K562 (cell line): ENCODE data around the gene LCLAT1. TPM values are rescaled to one million over a fixed set of nuclear protein-coding genes. Genes with fewer than 3 reads are reported as not detected.

Source experiments
- BDP1 ChIP-seq: IDR thresholded peaks from 3 replicates; pipeline ENCODE4 v1.6.1; 2011; ENCODE audit not compliant: insufficient read length, insufficient read depth
- CHD2 ChIP-seq: IDR thresholded peaks from 2 replicates; pipeline ENCODE4 v1.6.1; 2011; ENCODE audit warnings: low read depth, low read length
- FOS ChIP-seq: IDR thresholded peaks from 3 replicates; pipeline ENCODE4 v1.6.1; 2011; ENCODE audit not compliant: insufficient read length; ENCODE audit errors: extremely low read depth
- HMGN3 ChIP-seq: IDR thresholded peaks from 2 replicates; pipeline ENCODE4 v1.6.1; 2011; ENCODE audit warnings: borderline replicate concordance, low read depth, mild to moderate bottlenecking, mixed read lengths, low read length; ENCODE audit not compliant: insufficient read length; ENCODE audit errors: extremely low read depth
- HNRNPH1 ChIP-seq: fragments of 200-400 bp; formaldehyde crosslinking; optimal IDR thresholded peaks from 2 replicates; pipeline ENCODE3; 2017; ENCODE audit warnings: low read depth, mild to moderate bottlenecking, low read length, moderate library complexity
- IFI16 ChIP-seq: fragments of 250-450 bp; sonication (Bioruptor Pico); IDR thresholded peaks from 2 replicates; pipeline ENCODE4 v2.1.2; 2022; ENCODE audit warnings: mild to moderate bottlenecking, inconsistent platforms
- IRF2 ChIP-seq: sonication (generic); formaldehyde crosslinking; IDR thresholded peaks from 2 replicates; pipeline ENCODE4 v1.8.1; 2022; ENCODE audit warnings: mild to moderate bottlenecking, missing genetic modification reagents
- KLF10 ChIP-seq: fragments of 250-450 bp; sonication (Bioruptor Pico); IDR thresholded peaks from 2 replicates; pipeline ENCODE4 v1.6.1; 2021; ENCODE audit warnings: matching md5 sums
- NFATC3 ChIP-seq: fragments of 450-650 bp; IDR thresholded peaks from 2 replicates; pipeline ENCODE4 v1.6.1; 2017; ENCODE audit warnings: mild to moderate bottlenecking
- SAFB ChIP-seq: fragments of 200-400 bp; formaldehyde crosslinking; IDR thresholded peaks from 2 replicates; pipeline ENCODE4 v1.6.1; 2017; ENCODE audit warnings: low read depth, low read length, borderline replicate concordance
- SMARCA4 ChIP-seq: fragments of 450-650 bp; IDR thresholded peaks from 2 replicates; pipeline ENCODE4 v1.6.1; 2016
- SMARCC2 ChIP-seq: fragments of 450-650 bp; IDR thresholded peaks from 2 replicates; pipeline ENCODE4 v1.6.1; 2017; ENCODE audit warnings: antibody characterized with exemption, moderate library complexity, mild to moderate bottlenecking, low read depth
- STAG1 ChIP-seq: sonication (generic); formaldehyde crosslinking; IDR thresholded peaks from 2 replicates; pipeline ENCODE4 v1.5.0; 2020; ENCODE audit warnings: missing genetic modification reagents, borderline replicate concordance
- ZNF224 ChIP-seq: sonication (generic); formaldehyde crosslinking; IDR thresholded peaks from 2 replicates; pipeline ENCODE4 v1.8.0; 2022; ENCODE audit warnings: mild to moderate bottlenecking, missing genetic modification reagents
- ZNF324 ChIP-seq: fragments of 250-450 bp; sonication (Bioruptor Pico); IDR thresholded peaks from 2 replicates; pipeline ENCODE4 v1.4.0; 2020; ENCODE audit warnings: mild to moderate bottlenecking
- ZZZ3 ChIP-seq: fragments of 450-650 bp; IDR thresholded peaks from 2 replicates; pipeline ENCODE4 v1.6.1; 2016; ENCODE audit warnings: antibody characterized with exemption, mild to moderate bottlenecking, moderate library complexity
- polyA plus RNA-seq, 8 experiments: library from polyadenylated mRNA; depleted of rRNA in 4 of 8; stranded (reverse) in 5 of 8; unstranded in 3 of 8; fragments of >200 nt; fragmentation: Nextera tagmentation in 2 of 8; fragmentation: Illumina TruSeq in 1 of 8; extraction: Ambion mirVana in 2 of 8; extraction: Trizol in 1 of 8; gene quantifications; 2 replicates each; pipeline versions ENCODE4 v1.2.1 to v1.2.3, GENCODE V29; 2011 to 2014; ENCODE audit warnings: inconsistent platforms in 1 of 8, missing spikeins in 1 of 8
- total RNA-seq, 7 experiments: library from RNA; depleted of rRNA in 6 of 7; stranded (reverse); fragments of >200 nt in 6 of 7; fragmentation: Illumina TruSeq in 2 of 7; extraction: Trizol in 2 of 7; gene quantifications; 2 replicates each; pipeline versions ENCODE4 v1.2.1 to v1.2.3, GENCODE V29; 2011 to 2021; ENCODE audit warnings: low replicate concordance in 1 of 7
- TF ChIP-seq, protein P1 (sequence below): fragments of 450-650 bp; IDR thresholded peaks from 2 replicates; pipeline ENCODE4 v1.6.1; 2016; ENCODE audit warnings: low read depth, mild to moderate bottlenecking, moderate library complexity
- TF ChIP-seq, protein P2 (sequence below): fragments of 250-450 bp; sonication (Bioruptor Pico); IDR thresholded peaks from 2 replicates; pipeline ENCODE4 v1.8.0; 2021; ENCODE audit warnings: moderate library complexity, mild to moderate bottlenecking, inconsistent platforms
- TF ChIP-seq, protein P3 (sequence below): fragments of 250-450 bp; sonication (Bioruptor Pico); IDR thresholded peaks from 2 replicates; pipeline ENCODE4 v1.5.0; 2021; ENCODE audit warnings: mild to moderate bottlenecking, borderline replicate concordance

Gene LCLAT1
- total and polyA plus RNA-seq, 9 of the 15 experiments (the other 6 are each of a cell fraction or from before 2014, with no cell fraction given): 8.9 to 63.3 (median 25.4) TPM

DNA sequence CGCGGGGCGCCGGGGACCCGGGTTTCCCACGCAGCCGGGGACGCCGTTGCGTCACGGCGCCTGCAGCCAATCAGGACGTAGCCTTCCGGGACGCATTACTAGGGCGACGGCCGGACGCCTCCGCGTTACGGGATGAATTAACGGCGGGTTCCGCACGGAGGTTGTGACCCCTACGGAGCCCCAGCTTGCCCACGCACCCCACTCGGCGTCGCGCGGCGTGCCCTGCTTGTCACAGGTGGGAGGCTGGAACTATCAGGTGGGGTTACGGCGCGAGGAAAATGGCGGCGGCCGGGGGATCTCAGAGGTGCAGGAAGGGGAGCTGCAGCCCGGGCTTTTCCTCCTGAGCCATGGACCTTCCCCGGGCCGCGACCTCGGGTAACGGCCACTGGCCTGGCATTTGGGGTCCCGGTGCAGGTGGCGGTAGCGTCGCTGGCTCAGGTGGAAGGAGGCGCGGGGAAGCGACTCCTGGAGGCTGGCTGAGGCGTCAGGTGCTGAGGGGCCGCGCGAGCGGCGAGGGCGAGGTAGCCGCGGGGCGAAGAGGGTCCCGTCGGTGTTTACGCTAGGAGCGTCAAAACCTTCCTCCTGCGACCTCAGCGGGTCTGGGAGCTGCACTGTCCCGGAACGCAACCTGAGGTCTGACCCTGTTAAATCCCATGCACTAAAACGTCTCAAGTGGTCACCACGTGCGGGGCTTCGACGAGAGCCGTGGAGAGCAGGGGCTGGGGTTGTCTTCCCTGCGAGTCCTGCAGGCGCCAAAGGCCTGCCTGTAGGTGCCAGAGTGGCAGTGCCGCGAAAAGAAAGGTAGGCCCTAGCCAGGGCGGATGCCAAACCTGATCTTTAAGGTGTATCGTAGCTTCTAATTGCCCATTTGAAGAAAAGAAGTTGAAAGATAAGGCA, at the start of gene LCLAT1 (continued):
- TF ChIP-seq CHD2 (peak; percentile 33; the same call in 1 of the 2 replicates), STAG1 (peak; percentile 53; the same call in 1 of the 2 replicates), SMARCC2 (no peak), IRF2 (peak; percentile 82; the same call in 1 of the 2 replicates), KLF10 (CRISPR knock-in tag) (no peak), HNRNPH1 (no peak), SAFB (peak; percentile 88), ZNF324 (no peak), FOS (peak; percentile 42), IFI16 (CRISPR knock-in tag) (no peak), NFATC3 (no peak), ZZZ3 (no peak), BDP1 (no peak), SMARCA4 (no peak), ZNF224 (peak; percentile 92), HMGN3 (peak; percentile 16)
- TF ChIP-seq, protein P1, sequence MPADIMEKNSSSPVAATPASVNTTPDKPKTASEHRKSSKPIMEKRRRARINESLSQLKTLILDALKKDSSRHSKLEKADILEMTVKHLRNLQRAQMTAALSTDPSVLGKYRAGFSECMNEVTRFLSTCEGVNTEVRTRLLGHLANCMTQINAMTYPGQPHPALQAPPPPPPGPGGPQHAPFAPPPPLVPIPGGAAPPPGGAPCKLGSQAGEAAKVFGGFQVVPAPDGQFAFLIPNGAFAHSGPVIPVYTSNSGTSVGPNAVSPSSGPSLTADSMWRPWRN: no peak
- TF ChIP-seq, protein P2, sequence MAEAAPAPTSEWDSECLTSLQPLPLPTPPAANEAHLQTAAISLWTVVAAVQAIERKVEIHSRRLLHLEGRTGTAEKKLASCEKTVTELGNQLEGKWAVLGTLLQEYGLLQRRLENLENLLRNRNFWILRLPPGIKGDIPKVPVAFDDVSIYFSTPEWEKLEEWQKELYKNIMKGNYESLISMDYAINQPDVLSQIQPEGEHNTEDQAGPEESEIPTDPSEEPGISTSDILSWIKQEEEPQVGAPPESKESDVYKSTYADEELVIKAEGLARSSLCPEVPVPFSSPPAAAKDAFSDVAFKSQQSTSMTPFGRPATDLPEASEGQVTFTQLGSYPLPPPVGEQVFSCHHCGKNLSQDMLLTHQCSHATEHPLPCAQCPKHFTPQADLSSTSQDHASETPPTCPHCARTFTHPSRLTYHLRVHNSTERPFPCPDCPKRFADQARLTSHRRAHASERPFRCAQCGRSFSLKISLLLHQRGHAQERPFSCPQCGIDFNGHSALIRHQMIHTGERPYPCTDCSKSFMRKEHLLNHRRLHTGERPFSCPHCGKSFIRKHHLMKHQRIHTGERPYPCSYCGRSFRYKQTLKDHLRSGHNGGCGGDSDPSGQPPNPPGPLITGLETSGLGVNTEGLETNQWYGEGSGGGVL: no peak
- TF ChIP-seq, protein P3, sequence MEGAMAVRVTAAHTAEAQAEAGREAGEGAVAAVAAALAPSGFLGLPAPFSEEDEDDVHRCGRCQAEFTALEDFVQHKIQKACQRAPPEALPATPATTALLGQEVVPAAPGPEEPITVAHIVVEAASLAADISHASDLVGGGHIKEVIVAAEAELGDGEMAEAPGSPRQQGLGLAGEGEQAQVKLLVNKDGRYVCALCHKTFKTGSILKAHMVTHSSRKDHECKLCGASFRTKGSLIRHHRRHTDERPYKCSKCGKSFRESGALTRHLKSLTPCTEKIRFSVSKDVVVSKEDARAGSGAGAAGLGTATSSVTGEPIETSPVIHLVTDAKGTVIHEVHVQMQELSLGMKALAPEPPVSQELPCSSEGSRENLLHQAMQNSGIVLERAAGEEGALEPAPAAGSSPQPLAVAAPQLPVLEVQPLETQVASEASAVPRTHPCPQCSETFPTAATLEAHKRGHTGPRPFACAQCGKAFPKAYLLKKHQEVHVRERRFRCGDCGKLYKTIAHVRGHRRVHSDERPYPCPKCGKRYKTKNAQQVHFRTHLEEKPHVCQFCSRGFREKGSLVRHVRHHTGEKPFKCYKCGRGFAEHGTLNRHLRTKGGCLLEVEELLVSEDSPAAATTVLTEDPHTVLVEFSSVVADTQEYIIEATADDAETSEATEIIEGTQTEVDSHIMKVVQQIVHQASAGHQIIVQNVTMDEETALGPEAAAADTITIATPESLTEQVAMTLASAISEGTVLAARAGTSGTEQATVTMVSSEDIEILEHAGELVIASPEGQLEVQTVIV: no peak
